ENCODE measurements around the gene LAIR2. TPM values are rescaled to one million over a fixed set of nuclear protein-coding genes. Genes with fewer than 3 reads are reported as not detected.
"Not testable (repeated sequence)": the region's sequence is repeated elsewhere in the genome, so short reads cannot be mapped to it uniquely, and the experiment has no call there.

Gene LAIR2
- total RNA-seq, 2 experiments from 2014 or later = 0.45 to 0.69 TPM

GRCh38 chr19:54507038-54507717 is 4.5 kb downstream of the LAIR2 start:
- DNase-seq; H3K36me3 Mint-ChIP-seq (ENCODE audit: low read depth); H3K27ac Mint-ChIP-seq; H3K27me3 Mint-ChIP-seq (ENCODE audit: low read depth); H3K4me3 Mint-ChIP-seq; CTCF ChIA-PET; H3K9me3 Mint-ChIP-seq; intact Hi-C loops (cut with micrococcal nuclease): not testable (repeated sequence)
- H3K4me1 Mint-ChIP-seq (ENCODE audit: low read depth) = peaks cover 23% of the 10 kb centered on the region

GRCh38 chr19:54507824-54508223 is 5.2 kb downstream of the LAIR2 start:
- H3K36me3 Mint-ChIP-seq (ENCODE audit: low read depth) = no peaks in the 10 kb centered on the region
- no peaks in the 10 kb centered on the region for H3K9me3 Mint-ChIP-seq
- peaks cover 17% of the 10 kb centered on the region for H3K4me1 Mint-ChIP-seq (ENCODE audit: low read depth)
- no peak overlapping the region for H3K4me3 Mint-ChIP-seq
- peaks cover 5% of the 10 kb centered on the region for H3K27me3 Mint-ChIP-seq (ENCODE audit: low read depth)
- intact Hi-C loops (cut with micrococcal nuclease) = no loop called here
- CTCF ChIA-PET = no interaction called here
- DNase-seq = no peak
- no peak overlapping the region for H3K27ac Mint-ChIP-seq

GRCh38 chr19:54508487-54508886 is 5.9 kb downstream of the LAIR2 start:
- not testable (repeated sequence) for DNase-seq

GRCh38 chr19:54509200-54509940 is 6.7 kb downstream of the LAIR2 start:
- CTCF ChIA-PET = interaction anchor here (0.5 kb wide), 1 partner anchor 28 kb away, joined by 3 read pairs; no protein-coding TSS in a partner anchor
- H3K27me3 Mint-ChIP-seq (ENCODE audit: low read depth); H3K9me3 Mint-ChIP-seq; DNase-seq; H3K36me3 Mint-ChIP-seq (ENCODE audit: low read depth); H3K27ac Mint-ChIP-seq; intact Hi-C loops (cut with micrococcal nuclease); H3K4me3 Mint-ChIP-seq: not testable (repeated sequence)
- H3K4me1 Mint-ChIP-seq (ENCODE audit: low read depth) = peaks cover 16% of the 10 kb centered on the region

More at GRCh38 chr19:54508487-54508886, 5.9 kb downstream of the LAIR2 start:
- CTCF ChIA-PET; H3K9me3 Mint-ChIP-seq; H3K27ac Mint-ChIP-seq; H3K4me3 Mint-ChIP-seq; H3K27me3 Mint-ChIP-seq (ENCODE audit: low read depth); H3K36me3 Mint-ChIP-seq (ENCODE audit: low read depth); intact Hi-C loops (cut with micrococcal nuclease): not testable (repeated sequence)
- peaks cover 16% of the 10 kb centered on the region for H3K4me1 Mint-ChIP-seq (ENCODE audit: low read depth)

- H3K27me3 Mint-ChIP-seq (ENCODE audit: low read depth) = peaks cover 5% of the 10 kb centered on the region
- H3K9me3 Mint-ChIP-seq = no peaks in the 10 kb centered on the region
- H3K4me3 Mint-ChIP-seq = no peak overlapping the region
- no peak overlapping the region for H3K27ac Mint-ChIP-seq
- CTCF ChIA-PET = interaction anchor here (1.4 kb wide), 1 partner anchor 36 kb away, joined by 4 read pairs; no protein-coding TSS in a partner anchor
- H3K4me1 Mint-ChIP-seq (ENCODE audit: low read depth) = peaks cover 22% of the 10 kb centered on the region
- no peaks in the 10 kb centered on the region for H3K36me3 Mint-ChIP-seq (ENCODE audit: low read depth)
- intact Hi-C loops (cut with micrococcal nuclease) = no loop called here
- DNase-seq = no peak
Observed at GRCh38 chr19:54515156-54515555, 12.5 kb downstream of the LAIR2 start.

GRCh38 chr19:54517483-54517882 is 14.9 kb downstream of the LAIR2 start:
- CTCF ChIA-PET = interaction anchor here (0.5 to 1.1 kb wide), 2 partner anchors 38 to 174 kb away, joined by 3 read pairs; no protein-coding TSS in a partner anchor
- H3K4me1 Mint-ChIP-seq (ENCODE audit: low read depth) = peaks cover 42% of the 10 kb centered on the region
- DNase-seq = peak; percentile 84
- H3K27me3 Mint-ChIP-seq (ENCODE audit: low read depth) = peaks cover 5% of the 10 kb centered on the region
- no peak overlapping the region for H3K4me3 Mint-ChIP-seq
- intact Hi-C loops (cut with micrococcal nuclease) = no loop called here
- H3K27ac Mint-ChIP-seq = no peak overlapping the region
- no peaks in the 10 kb centered on the region for H3K9me3 Mint-ChIP-seq
- H3K36me3 Mint-ChIP-seq (ENCODE audit: low read depth) = no peaks in the 10 kb centered on the region

- CTCF ChIA-PET = interaction anchor here (0.7 to 1.0 kb wide), 2 partner anchors 40 to 1165 kb away, joined by 3 read pairs; no protein-coding TSS in a partner anchor
- peak; percentile 75 for DNase-seq
- peaks cover 5% of the 10 kb centered on the region for H3K27me3 Mint-ChIP-seq (ENCODE audit: low read depth)
- H3K4me3 Mint-ChIP-seq = peak overlapping the region; percentile 11
- H3K36me3 Mint-ChIP-seq (ENCODE audit: low read depth) = no peaks in the 10 kb centered on the region
- peak overlapping the region; percentile 68 for H3K27ac Mint-ChIP-seq
- H3K9me3 Mint-ChIP-seq = no peaks in the 10 kb centered on the region
- peaks cover 55% of the 10 kb centered on the region for H3K4me1 Mint-ChIP-seq (ENCODE audit: low read depth)
- intact Hi-C loops (cut with micrococcal nuclease) = no loop called here
Observed at GRCh38 chr19:54518844-54519243, 16.2 kb downstream of the LAIR2 start.

GRCh38 chr19:54521022-54521859 is 18.6 kb downstream of the LAIR2 start:
- H3K9me3 Mint-ChIP-seq = peaks cover 2% of the 10 kb centered on the region
- peaks cover 2% of the 10 kb centered on the region for H3K27me3 Mint-ChIP-seq (ENCODE audit: low read depth)
- CTCF ChIA-PET = no interaction called here
- H3K36me3 Mint-ChIP-seq (ENCODE audit: low read depth) = peaks cover 1% of the 10 kb centered on the region
- DNase-seq = peak; percentile 50
- intact Hi-C loops (cut with micrococcal nuclease) = loop anchor here (5.0 kb wide), 2 partner anchors 39 to 144 kb away; no protein-coding TSS in a partner anchor
- peak overlapping the region; percentile 48 for H3K4me3 Mint-ChIP-seq
- peak overlapping the region; percentile 88 for H3K27ac Mint-ChIP-seq
- peaks cover 59% of the 10 kb centered on the region for H3K4me1 Mint-ChIP-seq (ENCODE audit: low read depth)

- no peak for DNase-seq
- H3K4me1 Mint-ChIP-seq (ENCODE audit: low read depth) = peaks cover 59% of the 10 kb centered on the region
- H3K27ac Mint-ChIP-seq = peak overlapping the region; percentile 88
- H3K9me3 Mint-ChIP-seq = peaks cover 2% of the 10 kb centered on the region
- intact Hi-C loops (cut with micrococcal nuclease) = loop anchor here (5.0 kb wide), 2 partner anchors 40 to 145 kb away; no protein-coding TSS in a partner anchor
- peaks cover 1% of the 10 kb centered on the region for H3K36me3 Mint-ChIP-seq (ENCODE audit: low read depth)
- H3K27me3 Mint-ChIP-seq (ENCODE audit: low read depth) = peaks cover 2% of the 10 kb centered on the region
- CTCF ChIA-PET = no interaction called here
- peak overlapping the region; percentile 48 for H3K4me3 Mint-ChIP-seq
Observed at GRCh38 chr19:54521860-54522513, 19.4 kb downstream of the LAIR2 start.

GRCh38 chr19:54523403-54523802 is 20.8 kb downstream of the LAIR2 start:
- H3K4me1 Mint-ChIP-seq (ENCODE audit: low read depth) = peaks cover 52% of the 10 kb centered on the region
- H3K36me3 Mint-ChIP-seq (ENCODE audit: low read depth) = peaks cover 3% of the 10 kb centered on the region
- intact Hi-C loops (cut with micrococcal nuclease) = loop anchor here (5.0 kb wide), 2 partner anchors 41 to 146 kb away; no protein-coding TSS in a partner anchor
- peaks cover 4% of the 10 kb centered on the region for H3K9me3 Mint-ChIP-seq
- DNase-seq = peak; percentile 83
- H3K27me3 Mint-ChIP-seq (ENCODE audit: low read depth) = peaks cover 3% of the 10 kb centered on the region
- peak overlapping the region; percentile 59 for H3K27ac Mint-ChIP-seq
- H3K4me3 Mint-ChIP-seq = no peak overlapping the region
- CTCF ChIA-PET = no interaction called here

GRCh38 chr19:54525636-54526035 is 23.0 kb downstream of the LAIR2 start:
- DNase-seq = no peak
- Mint-ChIP-seq H3K9me3 (peaks cover 4% of the 10 kb centered on the region), H3K4me3 (no peak overlapping the region), H3K36me3 (ENCODE audit: low read depth) (peaks cover 3% of the 10 kb centered on the region), H3K27me3 (ENCODE audit: low read depth) (peaks cover 12% of the 10 kb centered on the region), H3K4me1 (ENCODE audit: low read depth) (peaks cover 39% of the 10 kb centered on the region), H3K27ac (no peak overlapping the region)
- CTCF ChIA-PET = no interaction called here
- intact Hi-C loops (cut with micrococcal nuclease) = no loop called here

All from activated naive CD4-positive, alpha-beta T cell treated with anti-CD3 and anti-CD28 coated beads for 36 hours (primary cell).